ENCODE results near the gene MEFV. TPM values are rescaled to one million over a fixed set of nuclear protein-coding genes. Genes with fewer than 3 reads are reported as not detected.

MEFV gene
- total and polyA plus RNA-seq, 2 of the 13 experiments (the other 11 are each of a cell fraction or from before 2014, with no cell fraction given) = 0.22 TPM; not detected in 1

DNA sequence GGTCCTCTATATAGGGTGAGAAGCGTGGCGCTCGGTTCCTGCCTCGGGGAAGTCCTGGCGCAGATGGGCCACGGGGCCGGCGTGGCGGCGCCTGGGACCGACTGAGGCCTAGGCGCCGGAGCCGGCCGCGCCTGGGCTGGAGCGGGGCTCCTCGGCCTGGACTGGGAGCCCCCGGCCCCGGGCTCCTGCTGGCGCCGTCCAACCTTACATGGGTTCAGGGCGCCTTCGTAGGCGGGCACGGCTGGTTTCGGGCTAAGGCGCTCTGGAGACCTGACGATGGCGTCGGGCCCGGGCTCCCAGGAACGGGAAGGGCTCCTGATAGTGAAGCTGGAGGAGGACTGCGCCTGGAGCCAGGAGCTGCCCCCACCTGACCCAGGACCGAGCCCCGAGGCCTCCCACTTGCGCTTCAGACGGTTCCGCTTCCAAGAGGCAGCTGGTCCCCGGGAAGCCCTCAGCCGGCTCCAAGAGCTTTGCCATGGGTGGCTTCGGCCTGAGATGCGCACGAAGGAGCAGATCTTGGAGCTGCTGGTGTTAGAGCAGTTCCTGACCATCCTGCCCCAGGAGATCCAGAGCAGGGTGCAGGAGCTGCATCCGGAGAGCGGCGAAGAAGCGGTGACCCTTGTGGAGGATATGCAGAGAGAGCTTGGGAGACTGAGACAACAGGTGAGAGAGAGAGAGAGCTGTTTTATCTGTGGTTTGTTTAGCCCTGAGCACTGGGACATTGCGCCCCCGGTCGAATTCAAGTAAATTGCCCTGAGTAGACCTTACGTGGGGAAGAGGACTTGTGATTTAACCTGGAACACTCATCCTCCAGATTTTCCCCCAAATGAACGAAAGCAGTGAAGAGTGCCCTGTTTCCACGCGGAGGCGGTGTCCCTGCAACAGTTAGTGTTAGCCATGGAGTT is 27.4 kb upstream of the MEFV start (continued):
- TF ChIP-seq, protein P1, sequence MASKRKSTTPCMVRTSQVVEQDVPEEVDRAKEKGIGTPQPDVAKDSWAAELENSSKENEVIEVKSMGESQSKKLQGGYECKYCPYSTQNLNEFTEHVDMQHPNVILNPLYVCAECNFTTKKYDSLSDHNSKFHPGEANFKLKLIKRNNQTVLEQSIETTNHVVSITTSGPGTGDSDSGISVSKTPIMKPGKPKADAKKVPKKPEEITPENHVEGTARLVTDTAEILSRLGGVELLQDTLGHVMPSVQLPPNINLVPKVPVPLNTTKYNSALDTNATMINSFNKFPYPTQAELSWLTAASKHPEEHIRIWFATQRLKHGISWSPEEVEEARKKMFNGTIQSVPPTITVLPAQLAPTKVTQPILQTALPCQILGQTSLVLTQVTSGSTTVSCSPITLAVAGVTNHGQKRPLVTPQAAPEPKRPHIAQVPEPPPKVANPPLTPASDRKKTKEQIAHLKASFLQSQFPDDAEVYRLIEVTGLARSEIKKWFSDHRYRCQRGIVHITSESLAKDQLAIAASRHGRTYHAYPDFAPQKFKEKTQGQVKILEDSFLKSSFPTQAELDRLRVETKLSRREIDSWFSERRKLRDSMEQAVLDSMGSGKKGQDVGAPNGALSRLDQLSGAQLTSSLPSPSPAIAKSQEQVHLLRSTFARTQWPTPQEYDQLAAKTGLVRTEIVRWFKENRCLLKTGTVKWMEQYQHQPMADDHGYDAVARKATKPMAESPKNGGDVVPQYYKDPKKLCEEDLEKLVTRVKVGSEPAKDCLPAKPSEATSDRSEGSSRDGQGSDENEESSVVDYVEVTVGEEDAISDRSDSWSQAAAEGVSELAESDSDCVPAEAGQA (IDR thresholded peaks at IDR 0.05; ENCODE audit: low read depth) = no peak
- TF ChIP-seq, protein P1 (CRISPR knock-in tag; IDR thresholded peaks at IDR 0.05; ENCODE audit: borderline replicate concordance) = no peak
- TF ChIP-seq HMG20A (CRISPR knock-in tag; IDR thresholded peaks at IDR 0.05; ENCODE audit: borderline replicate concordance) (no peak), ZNF781 (CRISPR knock-in tag; IDR thresholded peaks at IDR 0.05; ENCODE audit: borderline replicate concordance, not compliant biosample characterization) (peak; percentile 1), EEA1 (CRISPR knock-in tag; IDR thresholded peaks at IDR 0.05; ENCODE audit: borderline replicate concordance) (no peak), HNF1A (IDR thresholded peaks at IDR 0.05; ENCODE audit: low read depth) (no peak), HNF1A (CRISPR knock-in tag; IDR thresholded peaks at IDR 0.05; ENCODE audit: borderline replicate concordance) (no peak), SATB2 (CRISPR knock-in tag; IDR thresholded peaks at IDR 0.05) (0 out of 2 replicates have a peak, but pooled peaks have one; percentile 17), RBFOX2 (IDR thresholded peaks at IDR 0.05; ENCODE audit: low read depth, low read length) (no peak)
- TF ChIP-seq, protein P2, sequence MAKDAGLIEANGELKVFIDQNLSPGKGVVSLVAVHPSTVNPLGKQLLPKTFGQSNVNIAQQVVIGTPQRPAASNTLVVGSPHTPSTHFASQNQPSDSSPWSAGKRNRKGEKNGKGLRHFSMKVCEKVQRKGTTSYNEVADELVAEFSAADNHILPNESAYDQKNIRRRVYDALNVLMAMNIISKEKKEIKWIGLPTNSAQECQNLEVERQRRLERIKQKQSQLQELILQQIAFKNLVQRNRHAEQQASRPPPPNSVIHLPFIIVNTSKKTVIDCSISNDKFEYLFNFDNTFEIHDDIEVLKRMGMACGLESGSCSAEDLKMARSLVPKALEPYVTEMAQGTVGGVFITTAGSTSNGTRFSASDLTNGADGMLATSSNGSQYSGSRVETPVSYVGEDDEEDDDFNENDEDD (CRISPR knock-in tag; IDR thresholded peaks at IDR 0.05; ENCODE audit: borderline replicate concordance) = no peak
- TF ChIP-seq, protein P3, sequence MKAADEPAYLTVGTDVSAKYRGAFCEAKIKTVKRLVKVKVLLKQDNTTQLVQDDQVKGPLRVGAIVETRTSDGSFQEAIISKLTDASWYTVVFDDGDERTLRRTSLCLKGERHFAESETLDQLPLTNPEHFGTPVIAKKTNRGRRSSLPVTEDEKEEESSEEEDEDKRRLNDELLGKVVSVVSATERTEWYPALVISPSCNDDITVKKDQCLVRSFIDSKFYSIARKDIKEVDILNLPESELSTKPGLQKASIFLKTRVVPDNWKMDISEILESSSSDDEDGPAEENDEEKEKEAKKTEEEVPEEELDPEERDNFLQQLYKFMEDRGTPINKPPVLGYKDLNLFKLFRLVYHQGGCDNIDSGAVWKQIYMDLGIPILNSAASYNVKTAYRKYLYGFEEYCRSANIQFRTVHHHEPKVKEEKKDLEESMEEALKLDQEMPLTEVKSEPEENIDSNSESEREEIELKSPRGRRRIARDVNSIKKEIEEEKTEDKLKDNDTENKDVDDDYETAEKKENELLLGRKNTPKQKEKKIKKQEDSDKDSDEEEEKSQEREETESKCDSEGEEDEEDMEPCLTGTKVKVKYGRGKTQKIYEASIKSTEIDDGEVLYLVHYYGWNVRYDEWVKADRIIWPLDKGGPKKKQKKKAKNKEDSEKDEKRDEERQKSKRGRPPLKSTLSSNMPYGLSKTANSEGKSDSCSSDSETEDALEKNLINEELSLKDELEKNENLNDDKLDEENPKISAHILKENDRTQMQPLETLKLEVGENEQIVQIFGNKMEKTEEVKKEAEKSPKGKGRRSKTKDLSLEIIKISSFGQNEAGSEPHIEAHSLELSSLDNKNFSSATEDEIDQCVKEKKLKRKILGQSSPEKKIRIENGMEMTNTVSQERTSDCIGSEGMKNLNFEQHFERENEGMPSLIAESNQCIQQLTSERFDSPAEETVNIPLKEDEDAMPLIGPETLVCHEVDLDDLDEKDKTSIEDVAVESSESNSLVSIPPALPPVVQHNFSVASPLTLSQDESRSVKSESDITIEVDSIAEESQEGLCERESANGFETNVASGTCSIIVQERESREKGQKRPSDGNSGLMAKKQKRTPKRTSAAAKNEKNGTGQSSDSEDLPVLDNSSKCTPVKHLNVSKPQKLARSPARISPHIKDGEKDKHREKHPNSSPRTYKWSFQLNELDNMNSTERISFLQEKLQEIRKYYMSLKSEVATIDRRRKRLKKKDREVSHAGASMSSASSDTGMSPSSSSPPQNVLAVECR (CRISPR knock-in tag; IDR thresholded peaks at IDR 0.05; ENCODE audit: borderline replicate concordance) = peak; percentile 0; the same call in 1 of the 2 replicates
